Measurements from ENCODE around the gene C20orf204. TPM values are rescaled to one million over a fixed set of nuclear protein-coding genes. Genes with fewer than 3 reads are reported as not detected.

The C20orf204 gene
- total RNA-seq, 1 donor from 2014 or later, result 0.35 TPM

Small RNA genes within 50 kb of the gene (microRNA-seq; reads per million reads assigned to microRNA genes)
- not detected for gene MIR6813 (ENCODE audit: borderline number of aligned reads)

Other genes starting within 250 kb of the C20orf204 start
- gene ZBTB46, start 204.9 kb upstream of the C20orf204 start, total RNA-seq, result 13.1 TPM
- gene ABHD16B, start 174.7 kb upstream of the C20orf204 start, total RNA-seq, result not detected
- 78.0 TPM for gene TPD52L2, start 170.9 kb upstream of the C20orf204 start, total RNA-seq
- 47.3 TPM for gene DNAJC5, start 141.1 kb upstream of the C20orf204 start, total RNA-seq
- gene UCKL1, start 79.8 kb upstream of the C20orf204 start, total RNA-seq, result 59.9 TPM
- 14.0 TPM for gene ZNF512B, start 66.3 kb upstream of the C20orf204 start, total RNA-seq
- 6.4 TPM for gene SAMD10, start 56.5 kb upstream of the C20orf204 start, total RNA-seq
- gene PRPF6, start 55.0 kb upstream of the C20orf204 start, total RNA-seq, result 50.6 TPM
- 36.8 TPM for gene SOX18, start 13.5 kb downstream of the C20orf204 start, total RNA-seq
- gene TCEA2, start 27.0 kb downstream of the C20orf204 start, total RNA-seq, result 35.6 TPM
- gene RGS19, start 43.3 kb downstream of the C20orf204 start, total RNA-seq, result 5.4 TPM
- gene OPRL1, start 43.9 kb downstream of the C20orf204 start, total RNA-seq, result 0.27 TPM
- gene LKAAEAR1, start 48.2 kb downstream of the C20orf204 start, total RNA-seq, result not detected
- gene NPBWR2, start 71.4 kb downstream of the C20orf204 start, total RNA-seq, result not detected
- 0.20 TPM for gene MYT1, start 128.3 kb downstream of the C20orf204 start, total RNA-seq
- gene PCMTD2, start 219.6 kb downstream of the C20orf204 start, total RNA-seq, result 87.2 TPM

Measured in left ventricle myocardium superior (tissue), 1 donor.